Neuron (in vitro differentiated cells): ENCODE data around the gene IPO11.

ENCODE experiments used
- H2AFZ ChIP-seq: one replicate; pipeline ENCODE4 v1.6.1; 2013; ENCODE audit warnings: low read depth, mild to moderate bottlenecking, inconsistent platforms, low read length, moderate library complexity
- H3K27me3 ChIP-seq: one replicate; pipeline ENCODE4 v1.6.1; 2013; ENCODE audit warnings: low read length; ENCODE audit not compliant: insufficient read depth
- H3K36me3 ChIP-seq: one replicate; pipeline ENCODE4 v1.6.1; 2013; ENCODE audit warnings: low read length; ENCODE audit not compliant: insufficient read depth
- H3K4me1 ChIP-seq: one replicate; pipeline ENCODE4 v1.6.1; 2013; ENCODE audit warnings: low read length; ENCODE audit not compliant: insufficient read depth
- H3K4me3 ChIP-seq: 2 replicates; pipeline ENCODE4 v1.5.1; 2013; ENCODE audit warnings: mild to moderate bottlenecking, low read length, moderate library complexity
- H3K9me3 ChIP-seq: one replicate; pipeline ENCODE4 v1.6.1; 2013; ENCODE audit warnings: low read length

Gene IPO11

DNA sequence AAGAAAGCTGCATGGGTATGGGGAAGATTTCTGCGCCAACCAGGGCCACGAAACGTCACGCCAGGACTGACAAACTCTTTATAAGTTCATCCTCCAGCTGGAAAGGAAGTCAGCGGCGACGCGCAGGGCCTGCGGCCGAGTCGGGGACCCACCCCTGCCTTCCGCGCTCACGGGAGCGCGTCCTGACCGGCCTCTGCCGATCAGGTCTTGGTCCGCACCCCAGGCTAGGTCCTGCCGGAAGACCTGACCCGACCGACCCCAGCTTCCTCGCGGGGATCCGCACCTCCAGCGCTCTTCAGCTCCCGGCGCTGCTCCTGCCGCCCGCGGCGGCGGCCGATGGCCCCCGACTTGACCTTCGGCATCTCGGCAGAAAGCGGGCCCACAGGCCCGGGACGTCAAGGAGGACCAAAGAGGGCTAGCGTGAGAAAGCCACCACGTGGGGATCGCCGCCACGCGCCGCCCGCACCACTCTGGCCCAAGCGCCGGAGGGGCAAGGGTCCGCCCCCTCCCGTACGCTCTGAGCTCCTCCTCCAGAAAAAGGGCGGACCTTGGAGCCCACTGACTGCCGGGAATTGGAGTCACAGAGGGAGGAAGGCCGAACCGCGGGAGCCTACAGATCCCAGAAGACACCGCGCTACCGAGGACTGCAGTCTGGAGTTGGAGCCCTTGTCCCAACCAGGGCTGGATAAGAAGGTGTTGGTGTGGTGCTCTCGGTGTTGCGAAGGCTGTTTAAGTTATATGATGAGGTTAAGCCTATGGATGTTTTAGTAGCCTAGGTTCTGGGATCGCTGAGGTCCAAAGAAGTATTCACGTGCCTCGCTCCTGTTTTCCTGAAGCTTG is 8.9 kb upstream of the IPO11 start, which contains the start of gene DIMT1:
Gene DIMT1 (minus strand): TSS at position 495 of the 840 bp plus-strand sequence. CDS start 133 bp downstream, at position 362.
- H3K9me3 ChIP-seq = no peaks in the 10 kb centered on the region
- H3K4me1 ChIP-seq = peaks cover 12% of the 10 kb centered on the region
- H3K36me3 ChIP-seq = peaks cover 21% of the 10 kb centered on the region
- peak within 1 kb of the TSS; percentile 91 for H2AFZ ChIP-seq
- H3K4me3 ChIP-seq = peak within 1 kb of the TSS; percentile 72
- no peaks in the 10 kb centered on the region for H3K27me3 ChIP-seq

DNA sequence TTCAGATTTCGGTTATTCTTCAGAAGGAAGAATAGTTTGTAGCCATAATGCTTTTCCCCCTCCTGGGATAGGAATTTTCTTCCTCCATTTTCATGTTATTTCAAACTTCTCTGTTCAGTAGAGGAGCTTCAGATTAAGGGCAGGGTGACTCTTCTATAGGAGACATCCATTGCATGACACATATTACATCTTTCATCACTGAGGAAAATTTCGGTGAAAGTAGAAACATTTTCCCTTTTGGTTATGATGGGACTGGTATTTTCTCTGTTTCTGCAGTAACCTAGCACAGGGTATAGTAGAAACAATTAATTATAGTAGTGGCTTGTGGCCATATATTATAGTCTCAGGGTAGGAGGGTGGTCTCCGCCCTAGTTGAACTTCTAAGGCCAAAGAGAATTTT is 1.1 kb downstream of the IPO11 start:
- H3K9me3 ChIP-seq = no peaks in the 10 kb centered on the region
- H3K27me3 ChIP-seq = no peaks in the 10 kb centered on the region
- H3K36me3 ChIP-seq = peaks cover 3% of the 10 kb centered on the region
- H3K4me1 ChIP-seq = peaks cover 16% of the 10 kb centered on the region
- H2AFZ ChIP-seq = no peak overlapping the region
- peak overlapping the region; percentile 63 for H3K4me3 ChIP-seq

DNA sequence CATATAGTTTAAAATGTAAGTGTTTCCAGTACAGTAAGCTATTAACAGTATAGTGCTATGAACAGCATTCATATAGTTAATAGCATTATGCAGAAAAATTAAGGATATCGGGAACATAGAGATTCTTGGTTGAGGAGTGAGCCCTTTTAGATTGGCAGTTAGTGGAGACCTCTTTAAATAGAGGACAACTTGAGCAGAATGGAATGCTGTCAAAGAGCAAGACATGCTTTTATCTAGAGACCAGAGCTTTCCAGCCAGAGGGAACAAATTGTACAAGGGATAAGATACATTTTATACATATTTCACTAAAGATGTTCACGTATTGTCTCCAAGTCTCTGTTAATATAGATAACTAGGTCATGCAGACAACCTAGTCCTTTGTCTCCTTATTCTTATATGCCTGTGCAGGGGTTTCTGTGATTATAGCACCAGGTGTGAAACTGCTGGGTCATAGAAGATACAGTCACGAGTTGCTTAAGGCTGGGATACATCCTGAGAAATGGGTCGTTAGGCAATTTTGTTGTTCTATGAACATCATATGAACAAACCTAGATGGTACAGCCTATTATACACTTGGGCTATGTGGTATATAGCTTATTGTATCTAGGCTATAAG is 6.0 kb downstream of the IPO11 start:
- Histone ChIP-seq H3K9me3 (no peaks in the 10 kb centered on the region), H3K36me3 (peaks cover 3% of the 10 kb centered on the region), H2AFZ (no peak overlapping the region), H3K4me1 (peaks cover 9% of the 10 kb centered on the region), H3K27me3 (no peaks in the 10 kb centered on the region), H3K4me3 (no peak overlapping the region)

DNA sequence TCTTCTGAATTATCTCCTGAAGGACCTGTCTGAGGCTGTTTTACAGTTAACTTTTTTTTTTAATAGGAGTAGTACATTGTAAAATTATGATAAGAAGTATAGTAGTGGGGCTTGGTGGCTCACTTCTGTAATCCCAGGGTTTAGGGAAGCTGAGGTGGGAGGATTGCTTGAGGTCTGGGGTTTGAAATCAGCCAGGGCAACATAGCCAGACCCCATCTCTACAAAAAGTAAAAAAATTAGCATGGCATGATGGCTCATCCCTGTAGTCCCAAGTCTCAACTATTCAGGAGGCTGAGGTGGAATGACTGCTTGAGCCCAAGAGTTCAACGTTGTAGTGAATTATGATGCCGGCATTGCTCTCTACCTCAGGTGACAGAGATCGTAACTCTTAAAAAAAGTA is 7.0 kb downstream of the IPO11 start:
- Histone ChIP-seq H3K4me1 (no peaks in the 10 kb centered on the region), H3K36me3 (peaks cover 3% of the 10 kb centered on the region), H3K9me3 (no peaks in the 10 kb centered on the region), H3K4me3 (no peak overlapping the region), H3K27me3 (no peaks in the 10 kb centered on the region), H2AFZ (no peak overlapping the region)

DNA sequence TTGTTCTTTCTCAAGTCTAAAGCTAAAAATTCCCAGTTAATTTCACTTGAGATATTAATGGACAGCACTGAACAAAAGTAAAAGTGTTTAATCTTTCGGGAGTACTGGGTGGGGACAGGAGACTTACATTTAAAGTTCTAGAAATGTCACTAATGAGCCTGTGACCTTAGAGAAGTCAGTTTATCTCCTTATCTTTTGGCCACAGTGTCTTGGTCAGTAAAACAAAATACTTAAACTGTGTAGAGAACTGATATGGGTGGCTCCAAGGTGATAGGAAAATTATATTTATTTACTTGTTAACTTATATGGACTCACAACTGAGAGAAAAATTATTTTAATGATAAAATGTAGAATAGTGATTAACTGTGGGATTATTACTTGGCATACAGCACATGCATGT is 8.9 kb downstream of the IPO11 start:
- Histone ChIP-seq H3K9me3 (no peaks in the 10 kb centered on the region), H3K27me3 (no peaks in the 10 kb centered on the region), H3K4me3 (no peak overlapping the region), H2AFZ (no peak overlapping the region), H3K4me1 (no peaks in the 10 kb centered on the region), H3K36me3 (peaks cover 3% of the 10 kb centered on the region)

DNA sequence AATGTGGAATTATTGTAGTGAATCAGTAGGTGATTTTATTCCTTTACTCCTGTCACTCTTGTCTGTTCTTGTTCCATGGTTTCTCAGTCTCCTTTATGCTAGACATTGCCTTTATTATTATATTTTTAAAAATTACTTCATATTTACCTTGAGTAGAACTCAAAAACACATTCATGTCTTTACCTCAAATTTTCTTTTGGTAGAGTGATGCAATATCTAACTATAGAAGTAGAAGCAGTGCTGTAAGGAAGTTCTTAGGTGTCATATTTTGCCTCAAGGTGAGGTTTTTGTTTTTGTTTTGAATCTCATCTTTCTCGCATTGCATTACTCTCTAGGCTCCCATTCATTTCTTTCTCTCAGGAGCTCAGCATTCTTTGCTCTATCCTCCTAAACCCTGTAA is 12.2 kb downstream of the IPO11 start:
- Histone ChIP-seq H3K36me3 (no peaks in the 10 kb centered on the region), H3K4me1 (no peaks in the 10 kb centered on the region), H2AFZ (no peak overlapping the region), H3K4me3 (no peak overlapping the region), H3K9me3 (no peaks in the 10 kb centered on the region), H3K27me3 (no peaks in the 10 kb centered on the region)

DNA sequence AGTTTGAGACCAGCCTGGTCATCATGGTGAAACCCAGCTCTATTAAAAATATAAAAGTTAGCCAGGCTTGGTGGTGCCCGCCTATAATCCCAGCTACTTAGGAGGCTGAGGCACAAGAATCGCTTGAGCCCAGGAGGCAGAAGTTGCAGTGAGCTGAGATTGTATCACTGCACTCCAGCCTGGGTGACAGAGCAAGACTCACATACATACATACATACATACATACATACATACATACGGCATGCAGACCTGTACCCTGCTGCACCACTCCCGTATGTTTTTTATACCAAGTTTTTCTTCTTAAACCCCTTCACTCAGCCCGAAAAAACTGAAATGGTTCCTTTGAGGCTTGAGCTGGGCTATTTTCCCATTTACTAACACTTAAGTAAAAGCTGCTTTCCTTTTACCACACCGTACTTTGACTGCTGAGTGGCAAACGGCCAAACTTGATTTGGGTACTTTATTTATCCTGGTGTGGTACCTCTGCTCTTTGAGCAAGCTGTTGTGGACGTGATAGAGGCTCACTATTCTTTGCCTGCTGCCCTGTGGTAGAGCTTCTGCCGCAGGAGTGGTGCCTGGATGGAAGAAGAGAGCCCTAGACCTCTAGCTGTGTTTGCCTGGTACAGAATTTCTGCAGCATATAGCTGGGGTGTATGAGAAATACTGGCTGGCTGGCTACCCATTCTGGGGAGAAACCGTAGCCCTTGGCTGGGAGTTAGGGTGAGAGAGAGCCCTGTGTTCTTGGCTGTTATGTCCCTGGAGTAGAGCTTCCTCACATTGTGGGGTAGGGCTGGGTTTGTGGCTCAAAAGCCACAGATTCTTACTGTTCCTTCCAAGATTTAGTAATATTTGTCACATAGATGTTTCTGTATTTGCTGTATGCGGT is 19.4 kb downstream of the IPO11 start:
- Histone ChIP-seq H3K4me1 (no peaks in the 10 kb centered on the region), H2AFZ (no peak overlapping the region), H3K36me3 (no peaks in the 10 kb centered on the region), H3K27me3 (no peaks in the 10 kb centered on the region), H3K9me3 (no peaks in the 10 kb centered on the region), H3K4me3 (no peak overlapping the region)

DNA sequence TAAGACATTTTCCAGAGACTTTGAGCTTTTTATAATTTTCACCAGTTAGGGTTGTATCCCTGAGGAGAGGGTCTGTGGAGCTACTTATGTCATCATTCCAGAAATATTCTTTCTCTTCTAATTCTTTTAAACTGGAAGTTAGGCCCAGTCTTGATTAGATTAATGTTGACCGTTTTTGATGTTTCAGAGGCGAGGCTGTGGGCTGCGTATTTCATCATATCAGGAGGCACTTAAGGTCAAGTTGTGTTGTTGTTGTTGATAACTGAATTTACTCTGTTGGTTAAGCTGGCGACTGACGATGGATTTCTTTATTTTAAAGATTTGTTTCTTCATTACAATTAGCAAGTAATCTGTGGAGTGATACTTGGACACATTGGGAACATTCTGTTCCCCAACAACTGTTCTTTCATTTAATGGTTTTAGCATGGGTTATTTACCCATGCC is 20.1 kb downstream of the IPO11 start:
- Histone ChIP-seq H3K9me3 (no peaks in the 10 kb centered on the region), H3K36me3 (peaks cover 2% of the 10 kb centered on the region), H3K4me3 (no peak overlapping the region), H3K4me1 (no peaks in the 10 kb centered on the region), H3K27me3 (no peaks in the 10 kb centered on the region), H2AFZ (no peak overlapping the region)

DNA sequence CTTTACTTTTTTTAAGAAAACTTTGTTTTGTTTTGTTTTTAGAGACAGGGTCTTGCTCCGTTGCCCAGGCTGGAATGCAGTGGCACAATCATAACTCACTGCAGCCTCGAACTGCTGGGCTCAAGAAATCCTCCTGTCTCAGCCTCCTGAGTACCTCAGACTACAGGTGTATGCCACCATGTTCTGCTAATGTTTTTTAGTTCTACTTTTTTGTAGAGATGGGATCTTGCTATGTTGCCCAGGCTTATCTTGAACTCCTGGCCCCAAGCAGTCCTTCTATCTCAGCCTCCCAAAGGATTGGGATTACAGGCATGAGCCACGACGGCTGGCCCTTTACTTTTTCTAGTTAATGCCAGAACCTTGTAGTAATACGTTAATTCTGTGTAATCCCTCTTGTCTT is 36.0 kb downstream of the IPO11 start:
- no peaks in the 10 kb centered on the region for H3K9me3 ChIP-seq
- no peak overlapping the region for H2AFZ ChIP-seq
- H3K4me1 ChIP-seq = no peaks in the 10 kb centered on the region
- peaks cover 40% of the 10 kb centered on the region for H3K36me3 ChIP-seq
- H3K27me3 ChIP-seq = no peaks in the 10 kb centered on the region
- no peak overlapping the region for H3K4me3 ChIP-seq

DNA sequence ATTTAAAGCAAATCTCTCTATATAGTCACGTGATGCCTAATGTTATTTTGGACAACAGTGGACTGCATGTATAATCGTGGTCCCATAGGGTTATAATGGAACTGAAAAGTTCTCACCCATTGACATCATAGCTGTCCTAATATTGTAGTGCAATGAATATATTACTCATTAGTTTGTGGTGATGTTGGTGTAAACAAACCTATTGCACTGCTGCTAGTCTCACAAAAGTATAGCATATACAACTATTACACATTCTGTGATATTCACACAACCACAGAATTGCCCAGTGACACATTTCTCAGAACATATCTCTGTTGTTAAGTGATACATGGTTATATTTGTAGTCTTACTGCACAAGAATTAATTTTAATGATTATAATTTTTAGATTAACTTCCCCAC is 37.7 kb downstream of the IPO11 start:
- no peak overlapping the region for H2AFZ ChIP-seq
- H3K9me3 ChIP-seq = no peaks in the 10 kb centered on the region
- no peaks in the 10 kb centered on the region for H3K4me1 ChIP-seq
- peaks cover 43% of the 10 kb centered on the region for H3K36me3 ChIP-seq
- H3K27me3 ChIP-seq = no peaks in the 10 kb centered on the region
- H3K4me3 ChIP-seq = no peak overlapping the region

DNA sequence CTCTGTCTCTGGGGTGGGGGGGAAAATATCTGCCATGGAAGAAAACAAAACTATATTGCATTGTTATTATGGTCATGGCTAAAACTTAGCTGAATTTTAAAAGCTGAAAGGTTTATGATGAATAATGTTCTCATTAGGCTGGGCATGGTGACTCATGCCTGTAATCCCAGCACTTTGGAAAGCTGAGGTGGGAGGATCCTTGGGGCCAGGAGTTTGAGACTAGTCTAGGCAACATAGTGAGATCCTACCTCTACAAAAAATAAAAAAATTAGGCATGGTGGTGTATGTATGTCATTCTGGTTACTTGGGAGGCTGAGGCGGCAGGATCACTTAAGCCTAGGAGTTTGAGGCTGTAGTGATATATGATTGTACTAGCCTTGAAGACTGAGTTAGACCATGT is 44.5 kb downstream of the IPO11 start:
- Histone ChIP-seq H3K4me3 (no peak overlapping the region), H3K27me3 (no peaks in the 10 kb centered on the region), H3K4me1 (no peaks in the 10 kb centered on the region), H2AFZ (no peak overlapping the region), H3K9me3 (no peaks in the 10 kb centered on the region), H3K36me3 (peaks cover 30% of the 10 kb centered on the region)

DNA sequence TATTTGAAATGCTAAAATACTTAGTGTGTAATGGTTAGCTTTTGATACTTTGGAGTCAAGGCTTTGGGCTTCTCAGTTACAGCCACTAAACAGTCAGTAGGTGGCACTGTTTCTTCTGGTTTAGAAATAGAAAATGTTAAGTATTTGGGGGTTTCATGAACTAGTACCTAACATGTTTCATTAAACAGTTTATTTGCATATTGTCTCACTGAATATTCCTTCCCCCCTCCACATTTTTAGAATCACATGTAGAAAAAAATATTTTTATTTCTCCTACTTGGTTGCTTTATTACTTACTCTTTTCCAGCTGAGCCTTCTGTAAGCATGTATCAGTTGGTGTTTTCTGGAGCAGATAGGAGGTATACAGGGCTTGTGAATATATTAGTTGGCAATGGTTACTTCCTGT is 48.0 kb downstream of the IPO11 start:
- Histone ChIP-seq H3K4me3 (no peak overlapping the region), H3K9me3 (no peaks in the 10 kb centered on the region), H3K27me3 (no peaks in the 10 kb centered on the region), H2AFZ (no peak overlapping the region), H3K36me3 (peaks cover 13% of the 10 kb centered on the region), H3K4me1 (no peaks in the 10 kb centered on the region)

DNA sequence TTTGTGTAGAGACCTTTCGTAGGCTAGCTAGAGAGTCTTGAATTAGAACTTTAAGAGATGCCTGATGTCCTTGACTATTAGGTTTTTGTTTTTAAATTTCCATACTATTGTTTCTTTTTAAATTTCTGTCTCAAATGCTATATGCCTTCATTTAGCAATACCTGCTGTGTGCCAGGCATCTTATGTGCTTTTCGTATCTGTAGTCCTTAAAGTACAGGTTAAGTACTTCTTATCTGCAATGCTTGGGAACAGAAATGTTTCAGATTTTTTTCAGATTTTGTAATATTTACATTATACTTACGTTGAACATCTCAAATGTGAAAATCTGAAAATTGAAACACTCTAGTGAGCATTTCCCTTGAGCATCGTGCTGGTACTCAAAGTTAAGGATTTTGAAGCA is 49.0 kb downstream of the IPO11 start:
- Histone ChIP-seq H3K36me3 (peaks cover 7% of the 10 kb centered on the region), H3K27me3 (no peaks in the 10 kb centered on the region), H3K9me3 (no peaks in the 10 kb centered on the region), H2AFZ (no peak overlapping the region), H3K4me1 (no peaks in the 10 kb centered on the region), H3K4me3 (no peak overlapping the region)
